ENCODE data around the gene TUBB3.
A peak's percentile ranks its signal among the peaks of the same experiment; 100 is the strongest.
"Not testable (repeated sequence)": the region's sequence is repeated elsewhere in the genome, so short reads cannot be mapped to it uniquely, and the experiment has no call there.

Gene TUBB3

GRCh38 chr16:89922884-89923639 lies at the start of gene TUBB3:
TSS of gene TUBB3 (plus strand) at chr16:89923342. CDS start at chr16:89923402, 60 bp downstream.
- peak; percentile 91 for DNase-seq (ENCODE audit: low read depth, low spot score)

GRCh38 chr16:89873972-89874689 lies 49.0 kb upstream of the TUBB3 start:
- DNase-seq (ENCODE audit: low read depth, low spot score): peak; percentile 92

GRCh38 chr16:89879123-89879522 lies 44.0 kb upstream of the TUBB3 start:
- not testable (repeated sequence) for DNase-seq (ENCODE audit: low read depth, low spot score)

GRCh38 chr16:89880477-89881367 lies 42.4 kb upstream of the TUBB3 start:
- no peak for DNase-seq (ENCODE audit: low read depth, low spot score)

GRCh38 chr16:89881368-89881730 lies 41.8 kb upstream of the TUBB3 start:
- no peak for DNase-seq (ENCODE audit: low read depth, low spot score)

GRCh38 chr16:89883346-89884040 lies 39.6 kb upstream of the TUBB3 start:
- DNase-seq (ENCODE audit: low read depth, low spot score): no peak

GRCh38 chr16:89884041-89884421 lies 39.1 kb upstream of the TUBB3 start:
- no peak for DNase-seq (ENCODE audit: low read depth, low spot score)

- DNase-seq (ENCODE audit: low read depth, low spot score): no peak
Observed at GRCh38 chr16:89887243-89887642, 35.9 kb upstream of the TUBB3 start.

GRCh38 chr16:89890200-89890599 lies 32.9 kb upstream of the TUBB3 start:
- no peak for DNase-seq (ENCODE audit: low read depth, low spot score)

- DNase-seq (ENCODE audit: low read depth, low spot score): no peak
Observed at GRCh38 chr16:89890886-89891657, 32.1 kb upstream of the TUBB3 start.

GRCh38 chr16:89892055-89892630 lies 31.0 kb upstream of the TUBB3 start:
- DNase-seq (ENCODE audit: low read depth, low spot score): no peak

- DNase-seq (ENCODE audit: low read depth, low spot score): no peak
Observed at GRCh38 chr16:89892635-89893034, 30.5 kb upstream of the TUBB3 start.

- no peak for DNase-seq (ENCODE audit: low read depth, low spot score)
Observed at GRCh38 chr16:89893642-89894548, 29.2 kb upstream of the TUBB3 start.

GRCh38 chr16:89895482-89896250 lies 27.5 kb upstream of the TUBB3 start:
- DNase-seq (ENCODE audit: low read depth, low spot score): no peak

- DNase-seq (ENCODE audit: low read depth, low spot score): no peak
Observed at GRCh38 chr16:89897204-89897603, 25.9 kb upstream of the TUBB3 start.

- DNase-seq (ENCODE audit: low read depth, low spot score): no peak
Observed at GRCh38 chr16:89898201-89898967, 24.8 kb upstream of the TUBB3 start.

- DNase-seq (ENCODE audit: low read depth, low spot score): no peak
Observed at GRCh38 chr16:89899879-89900481, 23.2 kb upstream of the TUBB3 start.
